ENCODE results near the gene UBXN6. TPM values are rescaled to one million over a fixed set of nuclear protein-coding genes. Genes with fewer than 3 reads are reported as not detected.

UBXN6 gene
- total and polyA plus RNA-seq, 11 donors, result 75.1 to 137 (median 113) TPM

- TF ChIP-seq CTCF (IDR thresholded peaks at IDR 0.05) (no peak), POLR2A (IDR thresholded peaks at IDR 0.05) (no peak)
- no peaks in the 10 kb centered on the region for H3K9me3 ChIP-seq
- ATAC-seq (no peak), DNase-seq (no peak)
- no peaks in the 10 kb centered on the region for H3K27me3 ChIP-seq
- H3K4me1 ChIP-seq, result peaks cover 0 to 10% (median 2%) of the 10 kb centered on the region in 12 donors
- H3K4me3 ChIP-seq, result no peak overlapping the region
- WGBS, 4 donors, result 73 to 85% (median 81%) methylated on average over 10 to 20 of the region's 20 CpGs
- intact Hi-C loops (cut with DNase I), result no loop called here
- H3K36me3 ChIP-seq, result peaks cover 0 to 59% (median 52%) of the 10 kb centered on the region in 9 donors
- H3K27ac ChIP-seq, result no peak overlapping the region
Measured at GRCh38 chr19:4443966-4444764, 13.4 kb downstream of the UBXN6 start.

DNA sequence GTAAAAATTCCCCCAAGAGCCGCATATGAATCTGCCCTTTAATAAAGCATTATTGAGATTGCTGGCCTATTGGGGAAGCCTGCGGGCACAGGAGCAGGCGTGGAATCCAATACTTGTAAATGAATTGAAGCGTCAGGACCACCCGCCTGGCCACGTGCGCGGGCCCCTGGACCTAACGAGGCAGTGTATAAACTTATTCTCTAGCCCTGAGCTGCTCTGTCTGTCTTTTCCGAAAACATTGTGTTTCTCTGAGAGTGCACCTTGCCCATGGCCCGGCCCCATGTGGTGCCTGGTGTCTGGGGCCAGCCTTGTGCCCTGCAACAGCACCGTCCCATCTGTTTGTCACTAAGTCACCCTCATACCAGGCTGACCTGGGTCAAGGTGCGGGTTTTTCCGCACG is 14.4 kb downstream of the UBXN6 start:
- DNase-seq (no peak), ATAC-seq (no peak)
- no peak for TF ChIP-seq CTCF (IDR thresholded peaks at IDR 0.05)
- no peak for TF ChIP-seq POLR2A (IDR thresholded peaks at IDR 0.05)
- Histone ChIP-seq H3K27me3 (no peaks in the 10 kb centered on the region), H3K36me3 (peaks cover 0 to 49% (median 43%) of the 10 kb centered on the region in 9 donors), H3K4me3 (no peak overlapping the region), H3K27ac (no peak overlapping the region), H3K9me3 (no peaks in the 10 kb centered on the region), H3K4me1 (no peaks in the 10 kb centered on the region)
- intact Hi-C loops (cut with DNase I), result no loop called here
- WGBS, 4 donors, result 90 to 94% (median 92%) methylated on average over 15 of the region's 15 CpGs

DNA sequence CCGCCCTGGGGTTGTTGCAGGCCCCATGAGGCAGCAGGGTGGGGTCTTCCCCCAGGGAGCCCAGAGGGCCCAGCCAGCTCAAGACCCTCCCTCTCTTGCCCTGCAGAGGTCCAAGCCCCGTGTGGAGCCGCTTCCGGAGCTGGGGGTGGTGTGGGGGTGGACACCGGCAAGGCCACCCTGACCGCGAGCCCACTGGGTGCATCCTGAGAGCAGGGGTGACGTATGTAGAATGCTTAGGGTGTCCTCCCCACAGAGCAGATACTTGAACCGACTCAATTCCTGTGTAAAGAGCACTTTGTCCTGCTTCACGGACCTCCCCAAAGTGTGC is 14.8 kb downstream of the UBXN6 start:
- TF ChIP-seq CTCF (IDR thresholded peaks at IDR 0.05) (no peak), POLR2A (IDR thresholded peaks at IDR 0.05) (no peak)
- H3K27ac ChIP-seq, result no peak overlapping the region
- peaks cover 0 to 45% (median 39%) of the 10 kb centered on the region in 9 donors for H3K36me3 ChIP-seq
- ATAC-seq (no peak), DNase-seq (no peak)
- 84 to 89% (median 85%) methylated on average over 8 to 10 of the region's 10 CpGs for WGBS, 4 donors
- H3K4me1 ChIP-seq, result no peaks in the 10 kb centered on the region
- H3K9me3 ChIP-seq, result no peaks in the 10 kb centered on the region
- H3K27me3 ChIP-seq, result no peaks in the 10 kb centered on the region
- intact Hi-C loops (cut with DNase I), result no loop called here
- H3K4me3 ChIP-seq, result no peak overlapping the region

DNA sequence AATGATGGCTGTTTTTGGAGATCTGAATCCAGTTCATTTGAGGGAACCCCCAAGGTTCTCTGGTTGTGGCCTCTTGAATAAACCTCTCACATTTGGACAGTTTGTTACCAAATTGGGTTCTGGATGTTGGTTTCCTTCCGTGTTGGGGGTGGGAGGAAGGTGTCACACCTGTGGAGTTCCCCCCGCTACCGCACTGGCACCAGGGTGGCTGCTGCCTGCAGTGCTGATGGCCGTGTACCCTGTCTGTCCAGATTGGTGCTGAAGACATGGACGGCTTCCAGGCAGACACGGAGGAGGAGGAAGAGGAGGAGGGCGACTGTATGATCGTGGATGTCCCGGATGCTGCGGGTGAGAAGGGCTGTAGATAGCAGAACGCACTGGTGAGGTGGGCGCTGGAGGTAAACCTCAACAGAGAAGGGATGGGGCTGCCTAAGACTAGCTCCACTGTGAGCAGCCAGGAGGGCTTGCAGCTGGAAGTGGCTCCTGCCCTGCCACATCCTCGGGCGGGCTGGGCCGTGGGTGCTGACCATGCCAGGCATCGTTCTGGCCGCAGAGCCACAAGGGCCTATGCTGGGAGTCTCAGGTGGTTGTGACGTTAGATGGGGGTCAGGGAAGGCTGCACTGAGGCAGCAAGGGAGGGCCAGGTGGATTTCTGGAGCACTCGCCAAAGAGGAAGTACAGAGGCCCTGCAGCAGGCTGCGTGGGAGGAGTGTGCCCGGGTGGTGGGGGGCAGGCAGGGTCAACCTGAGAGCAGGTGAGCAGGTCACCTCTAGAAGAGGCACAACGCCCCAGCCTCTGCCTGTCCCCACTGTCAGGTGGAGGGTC is 15.4 kb downstream of the UBXN6 start:
- Histone ChIP-seq H3K27ac (no peak overlapping the region), H3K4me3 (no peak overlapping the region), H3K4me1 (no peaks in the 10 kb centered on the region), H3K36me3 (peaks cover 0 to 40% (median 33%) of the 10 kb centered on the region in 9 donors), H3K9me3 (no peaks in the 10 kb centered on the region), H3K27me3 (no peaks in the 10 kb centered on the region)
- ATAC-seq (no peak), DNase-seq (no peak)
- no peak for TF ChIP-seq CTCF (IDR thresholded peaks at IDR 0.05)
- TF ChIP-seq POLR2A (IDR thresholded peaks at IDR 0.05), result no peak
- intact Hi-C loops (cut with DNase I), result no loop called here
- WGBS, 4 donors, result 81 to 84% (median 84%) methylated on average over 22 of the region's 22 CpGs

Data from heart left ventricle (tissue), 16 donors.